Endodermal cell (in vitro differentiated cells): ENCODE data around the gene NRXN3. TPM values are rescaled to one million over a fixed set of nuclear protein-coding genes. Genes with fewer than 3 reads are reported as not detected.
A peak's percentile ranks its signal among the peaks of the same experiment; 100 is the strongest.

Experiments used
- DNase-seq: peaks from one replicate; pipeline ENCODE4 v3.0.0-alpha.2; 2017
- H3K27ac ChIP-seq: 2 replicates; pipeline ENCODE4 v1.5.1; 2013; ENCODE audit warnings: mild to moderate bottlenecking, low read depth, low read length, moderate library complexity
- H3K27me3 ChIP-seq: 2 replicates; pipeline ENCODE4 v1.6.1; 2013; ENCODE audit warnings: mild to moderate bottlenecking, low read length, moderate library complexity; ENCODE audit not compliant: insufficient read depth, control insufficient read depth, poor library complexity, severe bottlenecking
- H3K36me3 ChIP-seq: 2 replicates; pipeline ENCODE4 v1.7.0; 2013; ENCODE audit warnings: mild to moderate bottlenecking, low read length, moderate library complexity; ENCODE audit not compliant: control insufficient read depth, insufficient read depth
- H3K4me1 ChIP-seq: one replicate; pipeline ENCODE4 v1.7.0; 2013; ENCODE audit warnings: low read length; ENCODE audit not compliant: control insufficient read depth, insufficient read depth
- H3K4me3 ChIP-seq: 2 replicates; pipeline ENCODE4 v1.5.1; 2013; ENCODE audit warnings: mild to moderate bottlenecking, low read length, moderate library complexity
- H3K9ac ChIP-seq: 2 replicates; pipeline ENCODE4 v1.6.1; 2013; ENCODE audit warnings: mild to moderate bottlenecking, low read length, moderate library complexity; ENCODE audit not compliant: poor library complexity, severe bottlenecking; ENCODE audit errors: extremely low read depth
- H3K9me3 ChIP-seq: 2 replicates; pipeline ENCODE4 v1.6.1; 2013; ENCODE audit warnings: mild to moderate bottlenecking, low read length, moderate library complexity; ENCODE audit not compliant: control insufficient read depth
- H3K27ac Mint-ChIP-seq: 2 replicates; pipeline ENCODE4 v1.8.0; 2020; ENCODE audit warnings: mixed read lengths
- H3K27me3 Mint-ChIP-seq: 2 replicates; pipeline ENCODE4 v1.8.0; 2021; ENCODE audit warnings: mild to moderate bottlenecking, mixed read lengths; ENCODE audit not compliant: insufficient read depth
- H3K36me3 Mint-ChIP-seq: 2 replicates; pipeline ENCODE4 v1.8.0; 2020; ENCODE audit warnings: low read depth, mixed read lengths
- H3K4me1 Mint-ChIP-seq: 2 replicates; pipeline ENCODE4 v1.8.0; 2020; ENCODE audit warnings: mixed read lengths
- H3K4me3 Mint-ChIP-seq: 2 replicates; pipeline ENCODE4 v1.8.0; 2020; ENCODE audit warnings: mild to moderate bottlenecking, moderate library complexity, mixed read lengths
- H3K9me3 Mint-ChIP-seq: 2 replicates; pipeline ENCODE4 v1.8.0; 2020; ENCODE audit warnings: mild to moderate bottlenecking, mixed read lengths
- WGBS, 2 experiments: methylation state at CpG; one replicate each; pipeline versions ENCODE4 v1.1.5 to v1.1.7; 2013; ENCODE audit warnings: missing lambda C conversion rate in 2 of 2, mixed read lengths in 1 of 2; ENCODE audit not compliant: insufficient coverage in 1 of 2, insufficient read length in 1 of 2; 5-methylcytosine and 5-hydroxymethylcytosine counted together
- total RNA-seq, 2 donors: library from RNA; stranded (reverse); fragmentation: NEBNext Ultra II Directional in 1 of 2; extraction: Animal tissue kit (Norgen Biotek cat#: 25700) in 1 of 2; gene quantifications; 2 replicates in 1 of 2; 3 replicates in 1 of 2; pipeline ENCODE4 v1.2.1, GENCODE V29; 2021
- TF ChIP-seq, protein P1 (sequence below): fragments of 200-600 bp; sonication (generic); conservative IDR thresholded peaks from 2 replicates; pipeline ENCODE4 v1.5.0; 2021; ENCODE audit warnings: antibody characterized with exemption, mild to moderate bottlenecking

The NRXN3 gene
- total RNA-seq, 2 donors from 2014 or later = 20.9 to 21.4 TPM

GRCh38 chr14:78383060-78383459 lies 212.9 kb downstream of the NRXN3 start:
- Mint-ChIP-seq H3K9me3 (no peaks in the 10 kb centered on the region), H3K27me3 (no peaks in the 10 kb centered on the region), H3K4me3 (no peak overlapping the region), H3K4me1 (peaks cover 1% of the 10 kb centered on the region), H3K27ac (no peak overlapping the region), H3K36me3 (no peaks in the 10 kb centered on the region)
- H3K9me3 ChIP-seq = no peaks in the 10 kb centered on the region
- 80 to 93% methylated on average over 1 to 3 of the region's 3 CpGs for WGBS, 2 experiments
- H3K4me1 ChIP-seq = no peaks in the 10 kb centered on the region
- TF ChIP-seq, protein P1, sequence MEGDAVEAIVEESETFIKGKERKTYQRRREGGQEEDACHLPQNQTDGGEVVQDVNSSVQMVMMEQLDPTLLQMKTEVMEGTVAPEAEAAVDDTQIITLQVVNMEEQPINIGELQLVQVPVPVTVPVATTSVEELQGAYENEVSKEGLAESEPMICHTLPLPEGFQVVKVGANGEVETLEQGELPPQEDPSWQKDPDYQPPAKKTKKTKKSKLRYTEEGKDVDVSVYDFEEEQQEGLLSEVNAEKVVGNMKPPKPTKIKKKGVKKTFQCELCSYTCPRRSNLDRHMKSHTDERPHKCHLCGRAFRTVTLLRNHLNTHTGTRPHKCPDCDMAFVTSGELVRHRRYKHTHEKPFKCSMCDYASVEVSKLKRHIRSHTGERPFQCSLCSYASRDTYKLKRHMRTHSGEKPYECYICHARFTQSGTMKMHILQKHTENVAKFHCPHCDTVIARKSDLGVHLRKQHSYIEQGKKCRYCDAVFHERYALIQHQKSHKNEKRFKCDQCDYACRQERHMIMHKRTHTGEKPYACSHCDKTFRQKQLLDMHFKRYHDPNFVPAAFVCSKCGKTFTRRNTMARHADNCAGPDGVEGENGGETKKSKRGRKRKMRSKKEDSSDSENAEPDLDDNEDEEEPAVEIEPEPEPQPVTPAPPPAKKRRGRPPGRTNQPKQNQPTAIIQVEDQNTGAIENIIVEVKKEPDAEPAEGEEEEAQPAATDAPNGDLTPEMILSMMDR = no peak
- no peak overlapping the region for H3K9ac ChIP-seq
- no peak for DNase-seq
- H3K4me3 ChIP-seq = no peak overlapping the region
- H3K27ac ChIP-seq = no peak overlapping the region
- no peaks in the 10 kb centered on the region for H3K27me3 ChIP-seq
- no peaks in the 10 kb centered on the region for H3K36me3 ChIP-seq

DNA sequence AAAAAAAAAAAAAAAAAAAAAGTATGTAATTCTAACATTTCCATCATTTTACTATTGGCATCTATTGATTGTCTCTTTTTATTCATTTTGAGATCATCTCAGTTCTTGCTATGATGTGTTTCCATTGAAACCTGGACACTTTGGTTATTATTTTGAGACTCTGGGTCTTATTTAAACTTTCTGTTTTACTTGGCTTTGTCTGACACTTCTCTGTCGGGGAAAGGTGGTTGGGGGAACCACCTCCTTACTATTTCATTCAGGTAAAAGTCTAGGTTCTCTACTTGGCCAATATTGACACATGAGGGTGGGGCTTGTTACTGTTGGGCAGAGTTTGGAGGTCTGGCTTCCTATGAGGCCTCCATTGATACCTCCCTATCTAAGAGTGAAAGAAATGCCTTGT lies 228.0 kb downstream of the NRXN3 start:
- Mint-ChIP-seq H3K4me3 (no peak overlapping the region), H3K27ac (no peak overlapping the region), H3K27me3 (peaks cover 2% of the 10 kb centered on the region), H3K9me3 (no peaks in the 10 kb centered on the region), H3K36me3 (no peaks in the 10 kb centered on the region), H3K4me1 (peaks cover 3% of the 10 kb centered on the region)
- Histone ChIP-seq H3K4me3 (no peak overlapping the region), H3K27me3 (no peaks in the 10 kb centered on the region), H3K9me3 (no peaks in the 10 kb centered on the region), H3K9ac (no peak overlapping the region), H3K4me1 (peaks cover under 1% of the 10 kb centered on the region), H3K36me3 (no peaks in the 10 kb centered on the region), H3K27ac (no peak overlapping the region)
- 69% methylated on average over 1 of the region's 1 CpG; no CpG with 5 or more reads in 1 of the 2 experiments for WGBS, 2 experiments
- TF ChIP-seq, protein P1 = no peak
- DNase-seq = no peak

- Mint-ChIP-seq H3K27me3 (peaks cover 2% of the 10 kb centered on the region), H3K9me3 (no peaks in the 10 kb centered on the region), H3K36me3 (no peaks in the 10 kb centered on the region), H3K4me1 (peaks cover 10% of the 10 kb centered on the region), H3K27ac (no peak overlapping the region), H3K4me3 (no peak overlapping the region)
- H3K9me3 ChIP-seq = no peaks in the 10 kb centered on the region
- DNase-seq = peak; percentile 82
- H3K27ac ChIP-seq = no peak overlapping the region
- peaks cover 5% of the 10 kb centered on the region for H3K4me1 ChIP-seq
- H3K36me3 ChIP-seq = no peaks in the 10 kb centered on the region
- 52 to 66% methylated on average over 2 to 3 of the region's 3 CpGs for WGBS, 2 experiments
- no peaks in the 10 kb centered on the region for H3K27me3 ChIP-seq
- no peak overlapping the region for H3K4me3 ChIP-seq
- TF ChIP-seq, protein P1 = no peak
- H3K9ac ChIP-seq = no peak overlapping the region
These were observed 229.2 kb downstream of the NRXN3 start for GRCh38 chr14:78399316-78399889.
